ENCODE data around the gene ZNF624.

GRCh38 chr17:16649585-16649984 is 4.1 kb downstream of the ZNF624 start:
- TF ChIP-seq CTCF (conservative IDR thresholded peaks at IDR 0.05) (no peak), ZFX (IDR thresholded peaks at IDR 0.05) (no peak)

Data from C4-2B (cell line).